Fibroblast of villous mesenchyme (primary cell): ENCODE measurements around the gene C1QL1. TPM values are rescaled to one million over a fixed set of nuclear protein-coding genes. Genes with fewer than 3 reads are reported as not detected.

Experiments
- DNase-seq: peaks from one replicate; pipeline ENCODE4 v3.0.0-alpha.2; 2010; ENCODE audit warnings: low read depth
- H3K4me3 ChIP-seq: 2 replicates; pipeline ENCODE4 v1.5.1; 2011; ENCODE audit warnings: low read depth, mild to moderate bottlenecking, low read length
- CTCF ChIP-seq: IDR thresholded peaks from 2 replicates; pipeline ENCODE4 v1.5.1; 2012; ENCODE audit warnings: low read depth, mild to moderate bottlenecking, low read length; ENCODE audit not compliant: insufficient read depth
- total RNA-seq: library from RNA; depleted of rRNA; stranded (reverse); fragments of >200 nt; gene quantifications from 2 replicates; pipeline ENCODE4 v1.2.3, GENCODE V29; 2012

C1QL1 gene
- total RNA-seq, 1 donor, result 0.43 TPM

- DNase-seq, result no peak
These were observed 40.1 kb upstream of the C1QL1 start for GRCh38 chr17:45008216-45008615.

GRCh38 chr17:45006927-45007461 is 38.9 kb upstream of the C1QL1 start:
- H3K4me3 ChIP-seq, result no peak overlapping the region
- no peak for TF ChIP-seq CTCF
- DNase-seq, result no peak

More at GRCh38 chr17:45008216-45008615, 40.1 kb upstream of the C1QL1 start:
- H3K4me3 ChIP-seq, result no peak overlapping the region
- no peak for TF ChIP-seq CTCF

DNA sequence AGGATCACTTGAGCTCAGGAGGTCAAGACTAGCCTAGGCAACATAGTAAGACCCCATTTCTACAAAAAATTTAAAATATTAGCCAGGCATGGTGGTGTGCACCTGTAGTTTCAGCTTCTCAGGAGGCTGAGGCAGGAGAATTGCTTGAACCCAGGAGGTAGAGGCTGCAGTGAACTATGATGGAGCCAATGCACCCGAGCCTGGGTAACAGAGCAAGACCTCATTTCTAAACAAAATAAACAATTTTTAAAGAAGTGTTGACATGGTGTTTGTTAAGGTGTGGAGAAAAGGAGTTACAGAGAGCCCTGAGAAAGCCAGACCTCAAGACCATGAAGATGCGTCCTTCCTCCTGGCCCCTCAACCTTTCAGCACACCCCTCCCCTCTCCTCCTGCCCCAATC is 37.6 kb upstream of the C1QL1 start:
- H3K4me3 ChIP-seq, result no peak overlapping the region
- no peak for DNase-seq
- TF ChIP-seq CTCF, result no peak

GRCh38 chr17:45004388-45004787 is 36.3 kb upstream of the C1QL1 start:
- H3K4me3 ChIP-seq, result no peak overlapping the region
- no peak for DNase-seq
- TF ChIP-seq CTCF, result no peak

DNA sequence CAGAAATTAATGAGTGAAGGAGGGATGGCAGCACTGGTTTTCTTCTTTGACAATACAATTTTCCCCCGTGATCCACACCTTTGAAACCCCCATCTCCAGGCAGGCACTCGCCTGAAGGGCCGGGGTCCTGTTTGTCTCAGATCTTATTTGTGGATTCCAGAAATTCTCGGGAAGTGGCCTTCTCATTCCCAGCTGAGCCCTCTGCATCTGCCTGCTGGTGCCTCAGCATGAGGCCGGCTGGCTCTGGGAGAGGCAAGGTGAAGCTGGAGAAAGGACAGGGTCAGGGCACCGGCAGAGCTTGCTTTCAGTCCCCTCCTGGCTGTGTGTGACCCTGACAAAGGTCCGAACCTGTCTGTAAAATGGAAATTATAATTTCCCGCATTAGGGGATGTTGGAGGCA is 35.8 kb upstream of the C1QL1 start:
- no peak for DNase-seq
- H3K4me3 ChIP-seq, result no peak overlapping the region

DNA sequence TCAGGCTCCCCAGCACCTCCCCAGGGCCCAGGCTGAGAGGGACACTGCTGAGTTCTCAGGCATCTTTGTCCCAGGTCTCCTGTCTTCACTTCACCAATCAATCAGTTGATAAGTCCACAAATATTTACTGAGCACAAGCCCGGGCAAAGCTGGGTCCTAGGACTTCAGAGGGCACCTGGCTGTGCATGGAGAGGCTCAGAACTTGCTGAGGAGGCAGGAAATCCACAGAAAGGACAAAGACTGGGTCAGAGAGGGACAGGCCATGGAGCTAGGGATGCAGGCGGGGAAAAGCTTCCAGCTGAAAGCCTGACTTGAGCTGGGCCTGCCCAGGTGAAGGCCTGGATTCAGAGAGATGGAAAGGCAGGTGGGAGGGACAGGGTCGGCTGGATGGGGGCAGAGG is 33.2 kb upstream of the C1QL1 start:
- DNase-seq, result no peak
- no peak for TF ChIP-seq CTCF
- H3K4me3 ChIP-seq, result no peak overlapping the region

More for the DNA sequence above, 35.8 kb upstream of the C1QL1 start:
- no peak for TF ChIP-seq CTCF

DNA sequence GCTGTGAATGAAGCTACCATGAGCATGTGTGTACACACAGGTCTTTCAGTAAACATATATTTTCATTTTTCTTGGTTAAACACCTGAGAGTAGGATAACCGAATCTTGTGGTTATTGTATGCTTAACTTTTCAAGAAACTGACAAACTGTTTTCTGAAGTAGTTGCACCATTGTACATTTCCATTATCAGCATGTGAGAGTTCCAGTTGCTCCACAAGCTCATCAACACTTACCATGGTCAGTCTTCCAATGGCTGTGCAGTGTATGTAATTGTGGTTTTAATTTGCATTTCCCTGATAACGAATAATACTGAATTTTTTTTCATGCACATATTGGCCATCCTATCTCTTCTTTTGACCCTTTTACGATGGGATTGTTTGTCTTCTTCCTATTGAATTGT is 31.3 kb upstream of the C1QL1 start:
- TF ChIP-seq CTCF, result no peak
- DNase-seq, result no peak
- no peak overlapping the region for H3K4me3 ChIP-seq
